ENCODE measurements around the gene KRTAP4-12.
"Not testable (repeated sequence)": the region's sequence is repeated elsewhere in the genome, so short reads cannot be mapped to it uniquely, and the experiment has no call there.

- not testable (repeated sequence) for TF ChIP-seq CTCF, POLR2A, POLR2AphosphoS5 (IDR thresholded peaks at IDR 0.05)
These were observed 24.1 kb downstream of the KRTAP4-12 start for GRCh38 chr17:41099682-41100480.
